ENCODE results near the gene RNF149. TPM values are rescaled to one million over a fixed set of nuclear protein-coding genes. Genes with fewer than 3 reads are reported as not detected.

The RNF149 gene
- total RNA-seq, 1 experiment from 2014 or later = 40.2 TPM

GRCh38 chr2:101270700-101271259, 37.7 kb downstream of the RNF149 start:
- no TSS peak for BruUV-seq (replicated peaks)
- ChIA-PET POLR2A (interaction anchor here (0.6 kb wide), 1 partner anchor 973 kb away, joined by 4 read pairs; no protein-coding TSS in a partner anchor), CTCF (no interaction called here), RAD21 (ENCODE audit: low non-redundant PET in 1 of 2, low total read pairs in 2 of 2, uncharacterized antibody in 2 of 2, unreplicated experiment in 2 of 2) (no interaction called here)
- Histone ChIP-seq H3K79me2 (ENCODE audit: insufficient read depth, low read length) (no peaks in the 10 kb centered on the region), H3K9me2 (ENCODE audit: insufficient read depth) (no peaks in the 10 kb centered on the region), H3K36me3 (ENCODE audit: control insufficient read depth in 1 of 2, insufficient read depth in 2 of 2, low read length in 2 of 2) (peaks cover 36 to 53% of the 10 kb centered on the region in 2 experiments), H2AFZ (ENCODE audit: low read depth, low read length, poor library complexity, severe bottlenecking) (no peak overlapping the region), H3K9me3 (ENCODE audit: control insufficient read depth in 1 of 2, insufficient read depth in 1 of 2, low read depth in 1 of 2, low read length in 2 of 2) (no peaks in the 10 kb centered on the region), H3K27ac (ENCODE audit: low read depth, low read length) (no peak overlapping the region), H4K20me1 (ENCODE audit: insufficient read depth) (0 out of 2 replicates have a peak, but pooled peaks cover 6% of the 10 kb centered on the region), H3K9ac (ENCODE audit: low read length) (no peak overlapping the region), H3K27me3 (ENCODE audit: insufficient read depth, low read length) (no peaks in the 10 kb centered on the region), H3K4me3 (replicated peaks in 1 of 2; ENCODE audit: low read depth in 1 of 2, low read length in 2 of 2) (no peak overlapping the region), H3K4me2 (ENCODE audit: low read length) (no peak overlapping the region), H3K4me1 (ENCODE audit: control insufficient read depth in 1 of 2, insufficient read depth in 2 of 2, low read length in 2 of 2) (peaks cover 3 to 9% of the 10 kb centered on the region in 2 experiments; a peak in 3 of 4 replicates)
- no peak for TF ChIP-seq RAD21 (IDR thresholded peaks at IDR 0.05; ENCODE audit: low read depth)
- no peak for TF ChIP-seq ZNF274 (IDR thresholded peaks at IDR 0.05; ENCODE audit: low read depth, low read length)
- TF ChIP-seq REST (IDR thresholded peaks at IDR 0.05; ENCODE audit: low read depth) = no peak
- TF ChIP-seq JUND (IDR thresholded peaks at IDR 0.05) = no peak
- TF ChIP-seq POLR2AphosphoS5 (IDR thresholded peaks at IDR 0.05; ENCODE audit: low read depth, low read length) = no peak
- no peak for TF ChIP-seq CBX3 (IDR thresholded peaks at IDR 0.05; ENCODE audit: low read depth)
- TF ChIP-seq FOSL1 (IDR thresholded peaks at IDR 0.05; ENCODE audit: low read depth) = no peak
- no peak for TF ChIP-seq CTCF (IDR thresholded peaks at IDR 0.05 in 2 of 3, conservative IDR thresholded peaks at IDR 0.05 in 1 of 3; ENCODE audit: borderline replicate concordance in 1 of 3, insufficient read depth in 1 of 3, low read depth in 2 of 3, low read length in 2 of 3)
- TF ChIP-seq ZBTB33 (IDR thresholded peaks at IDR 0.05; ENCODE audit: extremely low read depth, insufficient replicate concordance, low read length) = no peak
- no peak for TF ChIP-seq ELF1 (IDR thresholded peaks at IDR 0.05; ENCODE audit: borderline replicate concordance, low read depth)
- TF ChIP-seq EGR1 (IDR thresholded peaks at IDR 0.05; ENCODE audit: low read depth) = no peak
- no peak for TF ChIP-seq POLR2A (IDR thresholded peaks at IDR 0.05; ENCODE audit: borderline replicate concordance, extremely low read depth, insufficient read depth, insufficient read length)
- TF ChIP-seq MAX (IDR thresholded peaks at IDR 0.05) = no peak
- no peak for TF ChIP-seq ATF3 (IDR thresholded peaks at IDR 0.05)
- no peak for TF ChIP-seq SP1 (IDR thresholded peaks at IDR 0.05; ENCODE audit: low read depth)
- no peak for TF ChIP-seq CEBPB (IDR thresholded peaks at IDR 0.05; ENCODE audit: low read depth)
- TF ChIP-seq SRF (IDR thresholded peaks at IDR 0.05; ENCODE audit: low read depth) = no peak
- TF ChIP-seq ZFX (IDR thresholded peaks at IDR 0.05) = no peak
- TF ChIP-seq EZH2 (IDR thresholded peaks at IDR 0.05) = no peak
- TF ChIP-seq SIN3A (IDR thresholded peaks at IDR 0.05; ENCODE audit: low read depth) = no peak
- DNase-seq (ENCODE audit: low read depth, low spot score) (no peak), ATAC-seq (no peak)
- intact Hi-C loops (cut with micrococcal nuclease) = no loop called here

Measured in HCT116 (cell line).